Ovary (tissue), 9 donors: ENCODE data around the gene TSHZ2. TPM values are rescaled to one million over a fixed set of nuclear protein-coding genes. Genes with fewer than 3 reads are reported as not detected.

Source experiments
- DNase-seq, 5 donors: peaks; one replicate each; pipeline ENCODE4 v3.0.0-alpha.2; 2019 to 2020
- H3K27ac ChIP-seq, 2 donors: fragments of 200-600 bp; one replicate each; pipeline versions ENCODE4 v1.5.1 to v1.8.0; 2019 to 2022
- H3K27me3 ChIP-seq: fragments of 200-600 bp; one replicate; pipeline ENCODE4 v1.8.0; 2022
- H3K36me3 ChIP-seq: fragments of 200-600 bp; sonication (generic); one replicate; pipeline ENCODE4 v1.5.1; 2019
- H3K4me1 ChIP-seq: one replicate; pipeline ENCODE4 v1.8.1; 2013; ENCODE audit warnings: mild to moderate bottlenecking, moderate library complexity; ENCODE audit not compliant: insufficient read depth
- H3K4me3 ChIP-seq: fragments of 200-600 bp; sonication (generic); one replicate; pipeline ENCODE4 v1.5.1; 2017
- H3K9me3 ChIP-seq, 2 donors: fragments of 200-600 bp in 1 of 2; sonication (generic) in 1 of 2; one replicate each; pipeline versions ENCODE4 v1.5.1 to v1.8.1; 2013 to 2019; ENCODE audit warnings: mild to moderate bottlenecking in 1 of 2, moderate library complexity in 1 of 2
- EP300 ChIP-seq: sonication (generic); formaldehyde crosslinking; IDR thresholded peaks from one replicate; pipeline ENCODE4 v1.6.1; 2017; ENCODE audit warnings: antibody characterized with exemption
- POLR2A ChIP-seq: fragments of 450-650 bp; IDR thresholded peaks from one replicate; pipeline ENCODE4 v1.6.1; 2017; ENCODE audit warnings: antibody characterized with exemption, mild to moderate bottlenecking, moderate library complexity
- WGBS, 3 donors: extraction: QIAGEN DNeasy Blood & Tissue Kit in 1 of 3; methylation state at CpG; one replicate each; pipeline versions ENCODE4 v1.1.5 to v1.1.7; 2013 to 2017; 5-methylcytosine and 5-hydroxymethylcytosine counted together
- intact Hi-C, 4 donors: fragments of 100-400 bp; cut with DNase I; formaldehyde crosslinking; loops; one replicate each; pipeline versions ENCODE4 v1.11.0 to v1.15.1; 2022 to 2023
- polyA plus RNA-seq, 2 donors: library from polyadenylated mRNA; stranded (reverse); fragments of 200-250 nt in 1 of 2; fragments of 350-450 nt in 1 of 2; fragmentation: Illumina TruSeq in 1 of 2; extraction: RNeasy Lipid Tissue Mini Kit (QIAGEN cat#74804) in 1 of 2; gene quantifications; one replicate each; pipeline ENCODE4 v1.2.3, GENCODE V29; 2013 to 2014
- total RNA-seq, 7 donors: library from RNA; depleted of rRNA in 2 of 7; stranded (reverse); fragments of >200 nt in 2 of 7; fragmentation: NEBNext Ultra II Directional in 3 of 7; extraction: Animal tissue kit (Norgen Biotek cat#: 25700) in 3 of 7; gene quantifications; one replicate each; pipeline versions ENCODE4 v1.1.0 to v1.2.4, GENCODE V29; 2016 to 2023
- TF ChIP-seq, protein P1 (sequence below), 3 donors: fragments of 450-650 bp in 2 of 3; fragments of 200-600 bp in 1 of 3; IDR thresholded peaks; one replicate each; pipeline versions ENCODE4 v1.5.1 to v1.8.0; 2016 to 2022; ENCODE audit warnings: antibody characterized with exemption in 3 of 3, mild to moderate bottlenecking in 1 of 3
- donor health status: DM: no; HTN: no; CAD: no; lungs with moderate emphysema.
- donor health status: DM: no; HTN: no; CAD: no.
- donor health status: Bipolar disorder and iron deficiency.
- donor health status: DM: yes; HTN: yes; CAD: no.
- donor health status: DM: no; HTN: no; CAD: no.
- donor health status: DM: yes; HTN: yes; CAD: no.

Gene TSHZ2
- total and polyA plus RNA-seq, 9 donors = 18.2 to 113 (median 40.2) TPM

DNA sequence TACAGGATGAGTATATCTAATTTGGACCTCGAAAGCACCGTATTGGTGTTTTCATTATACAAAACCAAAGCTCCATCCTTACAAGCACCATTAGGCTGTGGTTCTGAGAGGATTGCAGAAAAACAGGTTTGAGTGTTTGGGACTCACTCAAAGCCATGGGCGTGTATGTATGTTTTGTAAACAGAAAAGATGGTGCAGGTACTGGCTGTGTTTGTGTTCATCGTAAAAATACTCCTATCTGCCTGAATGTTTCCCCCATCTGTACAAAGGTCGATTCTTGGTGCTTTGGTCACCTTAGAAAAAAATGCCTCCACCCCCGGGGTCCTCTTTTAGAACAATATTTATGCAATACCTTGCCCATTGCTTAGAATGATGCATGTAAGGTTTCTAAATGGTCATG lies 286.6 kb downstream of the TSHZ2 start:
- TF ChIP-seq POLR2A (no peak), EP300 (no peak)
- TF ChIP-seq, protein P1, sequence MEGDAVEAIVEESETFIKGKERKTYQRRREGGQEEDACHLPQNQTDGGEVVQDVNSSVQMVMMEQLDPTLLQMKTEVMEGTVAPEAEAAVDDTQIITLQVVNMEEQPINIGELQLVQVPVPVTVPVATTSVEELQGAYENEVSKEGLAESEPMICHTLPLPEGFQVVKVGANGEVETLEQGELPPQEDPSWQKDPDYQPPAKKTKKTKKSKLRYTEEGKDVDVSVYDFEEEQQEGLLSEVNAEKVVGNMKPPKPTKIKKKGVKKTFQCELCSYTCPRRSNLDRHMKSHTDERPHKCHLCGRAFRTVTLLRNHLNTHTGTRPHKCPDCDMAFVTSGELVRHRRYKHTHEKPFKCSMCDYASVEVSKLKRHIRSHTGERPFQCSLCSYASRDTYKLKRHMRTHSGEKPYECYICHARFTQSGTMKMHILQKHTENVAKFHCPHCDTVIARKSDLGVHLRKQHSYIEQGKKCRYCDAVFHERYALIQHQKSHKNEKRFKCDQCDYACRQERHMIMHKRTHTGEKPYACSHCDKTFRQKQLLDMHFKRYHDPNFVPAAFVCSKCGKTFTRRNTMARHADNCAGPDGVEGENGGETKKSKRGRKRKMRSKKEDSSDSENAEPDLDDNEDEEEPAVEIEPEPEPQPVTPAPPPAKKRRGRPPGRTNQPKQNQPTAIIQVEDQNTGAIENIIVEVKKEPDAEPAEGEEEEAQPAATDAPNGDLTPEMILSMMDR (IDR thresholded peaks at IDR 0.05) = no peak
- DNase-seq = no peak
- no peak overlapping the region for H3K27ac ChIP-seq
- WGBS, 3 donors = 89 to 95% (median 93%) methylated on average over 6 of the region's 6 CpGs
- H3K4me1 ChIP-seq = no peaks in the 10 kb centered on the region
- no peak overlapping the region for H3K4me3 ChIP-seq
- intact Hi-C loops = no loop called here
- no peaks in the 10 kb centered on the region for H3K27me3 ChIP-seq
- H3K9me3 ChIP-seq = no peaks in the 10 kb centered on the region
- H3K36me3 ChIP-seq = no peaks in the 10 kb centered on the region

DNA sequence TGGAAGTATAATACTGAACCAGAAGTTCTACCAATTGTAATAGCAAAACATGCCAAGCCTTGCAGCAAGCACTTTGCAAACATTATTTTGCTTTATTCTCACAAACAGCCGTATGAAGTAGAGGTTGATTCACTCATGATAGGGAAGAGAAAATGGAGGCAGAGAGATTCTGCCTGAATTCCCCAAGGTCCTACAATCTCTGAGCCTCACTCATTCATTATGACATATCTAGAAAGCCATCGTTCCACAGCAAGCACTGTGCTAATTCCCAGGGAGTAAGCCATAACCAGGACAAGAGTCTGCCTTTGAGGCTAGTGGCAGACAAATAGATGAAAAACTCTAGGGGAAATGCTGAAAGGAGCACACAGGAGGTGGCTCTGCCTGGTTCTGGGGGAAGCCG lies 288.0 kb downstream of the TSHZ2 start:
- TF ChIP-seq, protein P1 (IDR thresholded peaks at IDR 0.05) = no peak
- no peak for TF ChIP-seq POLR2A
- no peak for TF ChIP-seq EP300
- H3K27me3 ChIP-seq = no peaks in the 10 kb centered on the region
- H3K27ac ChIP-seq = no peak overlapping the region
- H3K4me3 ChIP-seq = no peak overlapping the region
- intact Hi-C loops = no loop called here
- H3K9me3 ChIP-seq = no peaks in the 10 kb centered on the region
- 83 to 89% (median 86%) methylated on average over 3 of the region's 3 CpGs for WGBS, 3 donors
- DNase-seq = no peak
- peaks cover 1% of the 10 kb centered on the region for H3K4me1 ChIP-seq
- H3K36me3 ChIP-seq = no peaks in the 10 kb centered on the region

DNA sequence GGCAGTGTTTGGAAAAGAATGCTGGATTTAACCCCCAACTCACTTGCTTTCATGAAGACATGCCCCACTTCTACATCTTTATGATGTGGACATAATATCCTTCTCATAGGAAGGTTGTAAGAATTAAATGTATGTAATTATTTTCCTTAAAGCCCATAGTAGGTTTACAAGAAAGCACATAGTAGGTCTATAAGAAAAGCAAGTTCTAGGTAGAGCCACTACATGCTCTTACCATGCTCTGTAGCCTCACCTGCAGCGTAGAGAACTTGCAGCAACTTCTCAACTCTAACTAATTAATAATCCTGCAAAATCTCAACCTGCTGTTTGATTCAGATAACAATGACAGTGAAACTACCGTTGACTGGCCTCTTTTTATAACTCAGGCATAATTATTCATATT lies 288.4 kb downstream of the TSHZ2 start:
- Histone ChIP-seq H3K4me3 (no peak overlapping the region), H3K27me3 (no peaks in the 10 kb centered on the region), H3K9me3 (no peaks in the 10 kb centered on the region), H3K4me1 (peaks cover 1% of the 10 kb centered on the region), H3K36me3 (no peaks in the 10 kb centered on the region), H3K27ac (no peak overlapping the region)
- intact Hi-C loops = no loop called here
- no peak for DNase-seq
- TF ChIP-seq POLR2A (no peak), EP300 (no peak)
- TF ChIP-seq, protein P1 (IDR thresholded peaks at IDR 0.05) = no peak
- 84 to 87% (median 84%) methylated on average over 2 of the region's 2 CpGs for WGBS, 3 donors

DNA sequence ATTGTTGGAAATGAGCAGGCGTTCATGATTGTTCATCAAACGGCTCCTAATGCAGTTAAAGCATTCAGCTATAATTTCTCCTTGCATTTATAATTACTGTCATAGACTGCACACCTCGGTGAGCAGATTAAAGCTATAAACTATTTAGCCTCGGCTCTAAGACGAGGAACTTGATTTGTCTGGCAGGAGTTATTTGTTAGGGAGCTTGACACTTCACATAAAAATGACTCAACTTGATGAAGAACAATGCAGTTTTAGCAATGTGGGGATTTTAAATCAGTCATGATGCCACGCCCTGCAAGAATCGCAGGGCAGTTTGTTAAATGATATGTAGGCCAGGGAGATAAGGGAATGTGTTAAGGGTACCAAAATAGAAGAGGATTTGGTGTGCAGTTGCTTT lies 290.2 kb downstream of the TSHZ2 start:
- no peaks in the 10 kb centered on the region for H3K36me3 ChIP-seq
- DNase-seq = no peak
- peaks cover 4% of the 10 kb centered on the region for H3K4me1 ChIP-seq
- no peaks in the 10 kb centered on the region for H3K9me3 ChIP-seq
- H3K4me3 ChIP-seq = no peak overlapping the region
- WGBS, 3 donors = 58 to 67% (median 65%) methylated on average over 7 of the region's 7 CpGs
- no peaks in the 10 kb centered on the region for H3K27me3 ChIP-seq
- no peak overlapping the region for H3K27ac ChIP-seq
- TF ChIP-seq POLR2A (no peak), EP300 (no peak)
- TF ChIP-seq, protein P1 (IDR thresholded peaks at IDR 0.05) = no peak
- intact Hi-C loops = no loop called here
